AG10803 (cell line): ENCODE results near the gene TTC23L.

Experiments
- DNase-seq: peaks from one replicate; pipeline ENCODE4 v3.0.0; 2010; ENCODE audit warnings: low read depth
- H3K4me3 ChIP-seq: 2 replicates; pipeline ENCODE4 v1.5.1; 2011; ENCODE audit warnings: mild to moderate bottlenecking, low read length, control low read depth
- TF ChIP-seq, protein P1 (sequence below): conservative IDR thresholded peaks from 2 replicates; pipeline ENCODE4 v1.5.1; 2011; ENCODE audit warnings: mild to moderate bottlenecking, low read length, control low read depth, inconsistent platforms

The TTC23L gene

DNA sequence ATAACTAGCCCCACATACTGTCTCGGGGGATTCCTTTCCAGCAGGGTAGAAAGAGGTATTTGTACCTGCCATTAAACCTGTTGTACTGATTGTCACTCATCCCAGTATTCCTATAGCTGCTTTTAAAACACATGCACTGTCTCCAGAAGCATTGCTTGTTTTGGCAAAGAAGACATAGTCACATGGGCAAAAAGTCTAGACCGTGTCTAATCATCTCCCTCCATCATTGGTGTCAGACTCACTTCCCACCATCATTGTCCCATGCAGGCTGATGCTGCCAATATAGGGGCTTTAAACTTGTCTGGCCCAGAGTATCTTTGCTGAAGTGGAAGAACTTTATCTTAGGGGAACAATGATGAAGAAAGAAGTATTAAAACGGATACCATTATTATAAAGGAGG lies 103.0 kb downstream of the TTC23L start:
- DNase-seq = no peak
- H3K4me3 ChIP-seq = no peak overlapping the region
- TF ChIP-seq, protein P1, sequence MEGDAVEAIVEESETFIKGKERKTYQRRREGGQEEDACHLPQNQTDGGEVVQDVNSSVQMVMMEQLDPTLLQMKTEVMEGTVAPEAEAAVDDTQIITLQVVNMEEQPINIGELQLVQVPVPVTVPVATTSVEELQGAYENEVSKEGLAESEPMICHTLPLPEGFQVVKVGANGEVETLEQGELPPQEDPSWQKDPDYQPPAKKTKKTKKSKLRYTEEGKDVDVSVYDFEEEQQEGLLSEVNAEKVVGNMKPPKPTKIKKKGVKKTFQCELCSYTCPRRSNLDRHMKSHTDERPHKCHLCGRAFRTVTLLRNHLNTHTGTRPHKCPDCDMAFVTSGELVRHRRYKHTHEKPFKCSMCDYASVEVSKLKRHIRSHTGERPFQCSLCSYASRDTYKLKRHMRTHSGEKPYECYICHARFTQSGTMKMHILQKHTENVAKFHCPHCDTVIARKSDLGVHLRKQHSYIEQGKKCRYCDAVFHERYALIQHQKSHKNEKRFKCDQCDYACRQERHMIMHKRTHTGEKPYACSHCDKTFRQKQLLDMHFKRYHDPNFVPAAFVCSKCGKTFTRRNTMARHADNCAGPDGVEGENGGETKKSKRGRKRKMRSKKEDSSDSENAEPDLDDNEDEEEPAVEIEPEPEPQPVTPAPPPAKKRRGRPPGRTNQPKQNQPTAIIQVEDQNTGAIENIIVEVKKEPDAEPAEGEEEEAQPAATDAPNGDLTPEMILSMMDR = no peak

DNA sequence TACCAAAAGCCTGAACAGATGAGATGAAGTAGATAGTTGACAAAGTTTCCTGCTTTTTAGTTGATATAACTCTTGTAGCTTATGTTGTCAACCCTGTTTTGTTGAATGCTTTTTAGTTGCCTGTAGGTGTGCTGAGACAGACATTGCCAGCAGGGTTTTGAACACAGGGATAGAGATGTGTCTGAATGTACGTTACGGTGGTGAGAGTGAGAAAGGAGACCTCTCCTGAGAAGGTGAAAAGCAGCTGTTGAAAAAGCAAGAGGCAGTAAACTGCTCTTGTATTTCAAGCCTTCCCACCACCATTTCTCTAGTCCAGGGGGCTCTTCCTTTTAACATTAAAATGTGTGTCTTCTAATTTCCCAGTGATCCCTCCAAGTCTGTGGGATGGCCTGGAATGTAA lies 105.1 kb downstream of the TTC23L start:
- no peak for DNase-seq
- no peak overlapping the region for H3K4me3 ChIP-seq
- TF ChIP-seq, protein P1 = no peak

DNA sequence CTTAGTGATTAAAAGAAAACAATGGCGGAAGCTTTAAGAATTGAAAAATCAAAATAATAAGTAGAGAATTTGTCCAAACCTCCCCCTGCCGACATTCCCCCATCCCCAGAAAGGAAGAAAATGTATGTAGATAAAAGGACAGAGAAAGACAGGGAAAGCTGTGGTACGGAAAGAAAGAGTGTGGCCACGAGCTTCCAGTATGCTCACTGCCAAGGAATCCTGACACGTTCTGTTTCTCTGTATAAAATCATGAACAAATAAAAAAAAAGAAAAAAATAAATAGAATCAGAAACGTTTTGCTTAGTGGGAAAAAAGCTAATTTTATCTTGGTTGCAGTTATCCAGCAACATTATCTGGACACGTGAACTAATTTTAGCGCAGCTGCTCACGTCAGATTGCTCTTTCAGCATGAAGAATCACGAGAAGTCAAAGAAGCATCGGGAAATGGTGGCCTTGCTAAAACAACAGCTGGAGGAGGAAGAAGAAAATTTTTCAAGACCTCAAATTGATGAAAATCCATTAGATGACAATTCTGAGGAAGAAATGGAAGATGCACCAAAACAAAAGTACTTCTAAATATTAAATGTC lies 105.6 kb downstream of the TTC23L start:
- H3K4me3 ChIP-seq = no peak overlapping the region
- no peak for DNase-seq
- TF ChIP-seq, protein P1 = no peak
